Mucosa of rectum (tissue), 2 donors: Measurements from ENCODE around the gene SCN8A.
"Not testable (repeated sequence)": the region's sequence is repeated elsewhere in the genome, so short reads cannot be mapped to it uniquely, and the experiment has no call there.

Experiments used
- H3K27ac ChIP-seq, 2 donors: one replicate each; pipeline ENCODE4 v1.7.0; 2013; ENCODE audit warnings: inconsistent platforms in 2 of 2, low read depth in 2 of 2, low read length in 2 of 2
- H3K27me3 ChIP-seq, 2 donors: one replicate each; pipeline ENCODE4 v1.7.0; 2013; ENCODE audit warnings: low read length in 2 of 2; ENCODE audit not compliant: control insufficient read depth in 2 of 2, insufficient read depth in 2 of 2
- H3K36me3 ChIP-seq, 2 donors: one replicate each; pipeline ENCODE4 v1.7.0; 2013; ENCODE audit warnings: low read length in 2 of 2; ENCODE audit not compliant: control insufficient read depth in 2 of 2, insufficient read depth in 2 of 2
- H3K4me1 ChIP-seq, 2 donors: one replicate each; pipeline ENCODE4 v1.7.0; 2013; ENCODE audit warnings: low read length in 2 of 2, mild to moderate bottlenecking in 1 of 2; ENCODE audit not compliant: control insufficient read depth in 2 of 2, insufficient read depth in 2 of 2
- H3K4me3 ChIP-seq, 2 donors: one replicate each; pipeline ENCODE4 v1.7.0; 2013; ENCODE audit warnings: low read length in 2 of 2
- H3K9ac ChIP-seq, 2 donors: one replicate each; pipeline ENCODE4 v1.7.0; 2013; ENCODE audit warnings: low read length in 2 of 2, low read depth in 1 of 2, mild to moderate bottlenecking in 1 of 2
- H3K9me3 ChIP-seq, 2 donors: one replicate each; pipeline ENCODE4 v1.7.0; 2013; ENCODE audit warnings: low read length in 2 of 2; ENCODE audit not compliant: control insufficient read depth in 2 of 2
- donor health status: healthy.
- donor health status: Normal muscosa, but diverticular disease.

Gene SCN8A

DNA sequence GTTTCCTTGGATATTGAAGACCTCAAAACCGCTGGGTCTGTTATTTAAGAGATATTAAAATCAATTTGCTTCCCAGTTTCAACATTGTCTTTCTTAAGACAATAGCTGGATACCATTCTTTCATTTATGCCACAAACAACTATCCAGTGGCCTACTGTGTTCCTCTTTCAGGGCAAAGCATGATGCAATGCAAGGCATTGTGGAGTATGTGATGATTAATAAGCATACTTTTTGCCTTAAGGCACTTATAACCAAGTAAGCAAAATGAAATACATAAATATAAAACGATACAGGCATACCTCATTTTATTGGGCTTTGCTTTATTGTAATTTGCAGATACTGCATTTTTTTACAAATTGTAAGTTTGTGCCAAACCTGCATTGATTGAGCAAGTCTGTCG is 45.5 kb downstream of the SCN8A start:
- no peaks in the 10 kb centered on the region for H3K4me1 ChIP-seq
- no peaks in the 10 kb centered on the region for H3K27me3 ChIP-seq
- H3K4me3 ChIP-seq = no peak overlapping the region
- H3K9me3 ChIP-seq = no peaks in the 10 kb centered on the region
- H3K27ac ChIP-seq = no peak overlapping the region
- H3K36me3 ChIP-seq = no peaks in the 10 kb centered on the region
- no peak overlapping the region for H3K9ac ChIP-seq

DNA sequence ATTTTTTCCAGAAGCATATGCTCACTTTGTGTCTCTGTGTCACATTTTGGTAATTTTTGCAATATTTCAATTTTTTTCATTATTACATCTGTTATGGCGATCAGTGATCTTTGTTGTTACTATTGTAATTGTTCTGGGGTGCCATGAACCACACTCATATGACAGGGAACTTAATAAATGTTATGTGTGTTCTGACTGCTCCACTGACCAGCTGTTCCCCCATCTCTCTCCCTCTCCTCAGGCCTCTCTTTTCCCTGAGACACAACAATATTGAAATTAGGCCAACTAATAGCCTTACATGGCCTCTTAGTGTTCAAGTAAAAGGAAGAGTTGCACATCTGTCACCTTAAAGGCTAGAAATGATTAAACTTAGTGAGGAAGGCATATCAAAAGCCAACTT is 46.0 kb downstream of the SCN8A start:
- H3K36me3 ChIP-seq = no peaks in the 10 kb centered on the region
- H3K9me3 ChIP-seq = no peaks in the 10 kb centered on the region
- no peaks in the 10 kb centered on the region for H3K27me3 ChIP-seq
- H3K27ac ChIP-seq = no peak overlapping the region
- H3K9ac ChIP-seq = no peak overlapping the region
- no peak overlapping the region for H3K4me3 ChIP-seq
- H3K4me1 ChIP-seq = no peaks in the 10 kb centered on the region

DNA sequence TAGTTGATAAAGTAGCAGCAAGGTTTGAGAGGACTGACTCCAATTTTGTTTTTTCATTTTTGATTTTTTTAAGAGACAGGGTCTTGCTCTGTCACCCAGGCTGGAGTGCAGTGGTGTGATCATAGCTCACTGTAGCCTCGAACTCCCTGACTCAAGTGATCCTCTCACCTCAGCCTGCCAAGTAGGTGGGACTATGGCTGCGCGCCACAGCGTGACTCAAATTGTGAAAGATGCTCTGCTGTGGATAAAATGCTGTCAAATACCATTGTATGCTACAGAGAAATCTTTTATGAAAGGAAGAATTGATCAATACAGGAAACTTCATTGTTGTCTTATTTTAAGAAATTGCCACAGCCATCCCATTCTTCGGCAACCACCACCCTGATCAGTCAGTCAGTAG is 48.3 kb downstream of the SCN8A start:
- H3K4me1 ChIP-seq = no peaks in the 10 kb centered on the region
- no peak overlapping the region for H3K27ac ChIP-seq
- no peak overlapping the region for H3K9ac ChIP-seq
- H3K9me3 ChIP-seq = no peaks in the 10 kb centered on the region
- no peak overlapping the region for H3K4me3 ChIP-seq
- H3K36me3 ChIP-seq = no peaks in the 10 kb centered on the region
- H3K27me3 ChIP-seq = no peaks in the 10 kb centered on the region

GRCh38 chr12:51642286-51642685 is 51.3 kb downstream of the SCN8A start:
- Histone ChIP-seq H3K4me1 (no peaks in the 10 kb centered on the region), H3K36me3 (no peaks in the 10 kb centered on the region), H3K27me3 (no peaks in the 10 kb centered on the region), H3K9ac (no peak overlapping the region), H3K4me3 (no peak overlapping the region), H3K9me3 (no peaks in the 10 kb centered on the region), H3K27ac (no peak overlapping the region)

- no peaks in the 10 kb centered on the region for H3K4me1 ChIP-seq
- no peak overlapping the region for H3K4me3 ChIP-seq
- no peaks in the 10 kb centered on the region for H3K36me3 ChIP-seq
- H3K9ac ChIP-seq = no peak overlapping the region
- no peaks in the 10 kb centered on the region for H3K27me3 ChIP-seq
- no peaks in the 10 kb centered on the region for H3K9me3 ChIP-seq
- H3K27ac ChIP-seq = no peak overlapping the region
Measured at GRCh38 chr12:51643951-51644350, 52.9 kb downstream of the SCN8A start.

DNA sequence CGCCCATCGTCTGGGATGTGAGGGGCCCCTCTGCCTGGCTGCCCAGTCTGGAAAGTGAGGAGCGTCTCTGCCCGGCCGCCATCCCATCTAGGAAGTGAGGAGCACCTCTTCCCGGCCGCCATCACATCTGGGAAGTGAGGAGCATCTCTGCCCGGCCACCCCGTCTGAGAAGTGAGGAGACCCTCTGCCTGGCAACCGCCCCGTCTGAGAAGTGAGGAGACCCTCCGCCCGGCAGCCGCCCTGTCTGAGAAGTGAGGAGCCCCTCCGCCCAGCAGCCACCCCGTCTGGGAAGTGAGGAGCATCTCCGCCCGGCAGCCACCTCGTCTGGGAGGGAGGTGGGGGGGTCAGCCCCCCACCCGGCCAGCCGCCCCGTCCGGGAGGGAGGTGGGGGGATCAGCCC is 53.7 kb downstream of the SCN8A start:
- not testable (repeated sequence) for H3K27me3 ChIP-seq, H3K9ac ChIP-seq, H3K36me3 ChIP-seq, H3K4me3 ChIP-seq, H3K4me1 ChIP-seq, H3K9me3 ChIP-seq, H3K27ac ChIP-seq

GRCh38 chr12:51645961-51646360 is 54.9 kb downstream of the SCN8A start:
- H3K9ac ChIP-seq = no peak overlapping the region
- H3K4me1 ChIP-seq = no peaks in the 10 kb centered on the region
- H3K27ac ChIP-seq = no peak overlapping the region
- H3K9me3 ChIP-seq = no peaks in the 10 kb centered on the region
- H3K4me3 ChIP-seq = no peak overlapping the region
- no peaks in the 10 kb centered on the region for H3K27me3 ChIP-seq
- no peaks in the 10 kb centered on the region for H3K36me3 ChIP-seq

GRCh38 chr12:51647647-51648046 is 56.6 kb downstream of the SCN8A start:
- Histone ChIP-seq H3K27me3 (no peaks in the 10 kb centered on the region), H3K27ac (no peak overlapping the region), H3K9me3 (no peaks in the 10 kb centered on the region), H3K4me3 (no peak overlapping the region), H3K4me1 (no peaks in the 10 kb centered on the region), H3K36me3 (no peaks in the 10 kb centered on the region), H3K9ac (no peak overlapping the region)

GRCh38 chr12:51653431-51653830 is 62.4 kb downstream of the SCN8A start:
- Histone ChIP-seq H3K27ac (no peak overlapping the region), H3K36me3 (no peaks in the 10 kb centered on the region), H3K9me3 (no peaks in the 10 kb centered on the region), H3K27me3 (no peaks in the 10 kb centered on the region), H3K4me3 (no peak overlapping the region), H3K9ac (no peak overlapping the region), H3K4me1 (no peaks in the 10 kb centered on the region)

- no peak overlapping the region for H3K27ac ChIP-seq
- no peak overlapping the region for H3K4me3 ChIP-seq
- H3K36me3 ChIP-seq = no peaks in the 10 kb centered on the region
- H3K4me1 ChIP-seq = no peaks in the 10 kb centered on the region
- no peak overlapping the region for H3K9ac ChIP-seq
- no peaks in the 10 kb centered on the region for H3K27me3 ChIP-seq
- H3K9me3 ChIP-seq = no peaks in the 10 kb centered on the region
Measured at GRCh38 chr12:51661199-51661598, 70.2 kb downstream of the SCN8A start.

DNA sequence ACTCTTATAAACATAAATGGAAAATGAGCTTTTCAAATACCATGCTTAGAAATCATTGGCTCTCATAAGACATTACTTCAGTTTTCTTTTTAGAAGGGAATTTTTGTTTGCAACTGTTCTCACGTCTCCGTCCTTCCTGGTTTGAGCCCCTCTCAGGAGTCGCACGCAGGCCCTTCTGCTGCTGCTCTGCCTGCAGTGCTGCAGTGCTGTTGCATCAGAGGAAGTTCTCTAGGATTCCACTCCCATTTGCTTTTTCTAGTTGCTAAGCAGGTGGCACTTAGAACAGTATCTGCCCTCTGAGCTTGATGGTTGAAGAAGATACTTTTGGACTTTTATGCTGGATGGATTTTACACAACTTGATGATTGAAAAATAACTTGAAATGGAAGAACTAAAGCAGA is 70.8 kb downstream of the SCN8A start:
- Histone ChIP-seq H3K9me3 (no peaks in the 10 kb centered on the region), H3K4me1 (no peaks in the 10 kb centered on the region), H3K27ac (no peak overlapping the region), H3K9ac (no peak overlapping the region), H3K4me3 (no peak overlapping the region), H3K36me3 (no peaks in the 10 kb centered on the region), H3K27me3 (no peaks in the 10 kb centered on the region)
